GM21367 (cell line): Measurements from ENCODE around the gene CDK6.
"Not testable (repeated sequence)": the region's sequence is repeated elsewhere in the genome, so short reads cannot be mapped to it uniquely, and the experiment has no call there.

ENCODE experiments used
- ATAC-seq: cut with Tn5 transposase; IDR thresholded peaks from one replicate; pipeline ENCODE4 v1.9.1; 2021; ENCODE audit not compliant: unreplicated experiment

The CDK6 gene

DNA sequence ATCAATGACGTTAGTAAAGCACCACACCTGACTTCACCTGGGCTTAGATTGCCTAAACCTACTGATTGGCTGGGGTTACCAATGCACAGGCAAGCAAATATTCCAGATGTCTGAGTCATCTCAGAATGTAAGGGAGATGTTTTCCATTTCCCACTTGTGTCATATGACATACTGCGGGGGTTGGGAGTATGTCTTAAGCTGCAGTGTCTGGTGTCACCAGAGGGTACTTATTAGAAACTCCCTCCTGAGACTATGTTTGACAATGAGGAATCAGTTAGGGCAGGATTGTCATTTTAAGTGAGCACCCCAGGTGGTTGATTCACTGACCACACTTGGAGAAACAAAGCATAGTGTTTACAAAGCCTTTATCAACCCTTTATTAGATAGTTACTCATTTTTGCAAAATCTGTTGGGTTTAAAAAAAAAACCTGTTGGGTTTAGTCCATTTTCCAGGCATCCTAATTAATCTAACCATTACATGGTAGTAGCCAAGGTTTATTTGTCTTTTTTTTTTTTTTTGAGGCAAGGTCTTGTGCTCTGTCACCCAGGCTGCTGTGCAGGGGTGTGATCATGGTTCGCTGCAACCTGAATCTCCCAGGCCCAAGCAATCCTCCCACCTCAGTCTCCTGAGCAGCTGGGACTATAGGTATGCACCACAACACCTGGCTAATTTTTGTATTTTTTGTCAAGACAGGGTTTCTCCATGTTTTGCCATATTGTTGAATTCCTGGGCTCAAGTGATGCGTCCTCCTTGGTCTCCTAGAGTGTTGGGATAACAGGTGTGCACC is 72.5 kb downstream of the CDK6 start:
- ATAC-seq = no peak

DNA sequence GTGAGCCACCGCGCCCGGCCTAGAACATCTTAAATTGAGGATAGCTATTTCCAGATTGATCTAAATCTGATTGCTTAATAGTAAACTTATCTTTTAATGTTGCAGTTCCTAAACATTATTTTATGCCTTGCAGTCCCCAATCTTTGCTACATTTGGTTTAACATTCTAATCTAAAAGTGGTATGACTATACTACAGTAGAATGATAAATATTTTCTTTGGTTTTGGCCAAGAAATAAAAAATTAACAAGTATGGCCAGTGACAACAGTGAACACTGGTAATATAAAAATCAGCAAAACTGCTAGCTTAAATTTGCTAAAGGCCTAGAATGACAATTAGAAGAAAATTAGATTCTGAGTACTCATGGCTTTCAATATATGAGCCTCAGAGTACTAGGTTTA is 73.5 kb downstream of the CDK6 start:
- no peak for ATAC-seq

DNA sequence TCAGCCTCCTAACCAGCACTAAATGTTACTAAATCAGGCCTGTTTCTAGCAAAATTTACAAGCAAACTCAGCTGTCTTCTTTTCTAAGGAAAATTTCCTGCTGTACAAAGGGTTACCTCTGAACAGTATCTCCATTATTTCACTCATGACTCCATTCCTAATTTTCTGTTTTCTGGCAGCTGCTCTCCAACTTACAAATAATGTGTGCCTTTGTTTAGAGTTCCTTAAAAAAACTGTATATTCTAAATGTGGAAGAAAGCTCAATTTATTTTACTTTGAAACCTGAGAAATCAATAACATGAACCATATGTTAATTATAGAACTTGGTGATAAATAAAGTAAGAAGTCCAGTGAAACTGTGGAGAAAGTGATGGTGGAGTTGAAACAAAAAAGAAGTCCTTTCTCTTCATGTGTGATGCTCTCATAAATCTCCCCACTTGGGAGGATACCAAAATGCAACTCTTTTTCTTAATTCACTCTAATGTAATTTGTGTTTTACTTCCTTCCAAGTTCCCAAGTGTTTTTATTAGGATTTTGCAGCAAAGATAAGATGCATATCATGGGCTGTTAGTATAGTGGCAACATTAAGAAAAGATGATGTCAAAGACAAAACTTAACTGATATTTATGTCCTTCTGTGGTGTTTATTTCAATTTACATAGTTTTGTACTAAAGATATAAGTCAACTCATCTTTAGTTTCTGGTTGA is 74.8 kb downstream of the CDK6 start:
- no peak for ATAC-seq

DNA sequence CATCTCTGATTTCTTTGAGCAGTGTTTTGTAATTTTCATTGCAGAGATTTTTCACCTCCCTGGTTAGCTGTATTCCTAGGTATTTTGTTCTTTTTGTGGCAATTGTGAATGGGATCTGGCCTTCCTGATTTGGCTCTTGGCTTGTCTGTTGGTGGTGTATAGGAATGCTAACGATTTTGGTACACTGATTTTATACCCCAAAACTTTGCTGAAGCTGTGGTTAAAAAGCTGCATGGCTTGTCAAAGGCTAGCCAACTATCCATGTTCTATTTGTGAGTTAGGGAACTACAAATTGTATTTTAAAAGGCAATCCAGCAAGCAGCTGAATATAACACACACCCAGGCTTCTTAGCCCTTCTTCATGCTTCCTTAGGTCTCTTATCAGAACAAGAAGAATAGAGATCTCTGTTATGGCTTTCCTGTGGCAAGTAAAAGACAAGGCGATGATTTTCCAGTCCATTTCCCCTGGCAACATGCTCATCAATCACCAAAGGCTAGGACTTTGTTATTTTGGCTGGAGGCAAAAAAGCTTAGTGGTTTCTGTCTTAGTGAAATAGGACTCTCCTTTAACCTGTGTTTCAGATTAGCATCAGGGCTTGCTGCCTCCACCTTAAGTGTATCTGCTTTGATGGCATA is 77.5 kb downstream of the CDK6 start:
- ATAC-seq = no peak

DNA sequence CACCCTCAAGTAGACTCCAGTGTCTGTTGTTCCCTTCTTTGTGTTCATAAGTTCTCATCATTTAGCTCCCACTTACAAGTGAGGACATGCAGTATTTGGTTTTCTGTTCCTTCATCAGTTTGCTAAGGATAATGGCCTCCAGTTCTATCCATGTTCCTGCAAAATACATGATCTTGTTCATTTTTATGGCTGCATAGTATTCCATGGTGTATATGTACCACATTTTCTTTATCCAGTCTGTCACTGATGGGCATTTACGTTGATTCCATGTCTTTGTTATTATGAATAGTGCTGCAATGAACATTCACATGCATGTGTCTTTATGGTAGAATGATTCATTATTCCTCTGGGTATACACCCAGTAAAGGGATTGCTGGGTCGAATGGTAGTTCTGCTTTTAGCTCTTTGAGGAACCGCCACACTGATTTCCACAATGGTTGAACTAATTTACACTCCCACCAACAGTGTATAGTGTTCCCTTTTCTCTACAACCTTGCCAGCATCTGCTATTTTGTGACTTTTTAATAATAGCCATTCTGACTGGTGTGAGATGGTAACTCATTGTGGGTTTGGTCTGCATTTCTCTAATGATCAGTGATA is 79.0 kb downstream of the CDK6 start:
- not testable (repeated sequence) for ATAC-seq

DNA sequence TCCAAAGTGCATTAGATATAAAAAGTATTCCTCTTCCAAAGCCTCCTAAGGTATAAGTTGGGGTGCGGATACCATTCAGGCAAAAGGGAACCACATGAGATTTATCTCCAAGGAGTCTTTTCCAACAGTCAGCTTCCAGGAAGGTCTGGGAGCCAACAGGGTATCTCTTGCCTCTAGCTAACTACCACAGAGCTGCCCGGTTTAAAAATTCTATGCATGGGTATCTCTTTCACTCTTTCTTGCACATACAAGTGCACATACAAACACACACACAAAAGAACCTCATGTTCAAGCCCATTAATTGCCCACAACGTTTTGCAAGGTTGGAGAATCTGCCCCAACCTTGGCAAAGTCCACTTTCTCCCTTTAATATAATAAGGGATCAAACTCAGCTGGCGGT is 80.7 kb downstream of the CDK6 start:
- ATAC-seq = no peak

DNA sequence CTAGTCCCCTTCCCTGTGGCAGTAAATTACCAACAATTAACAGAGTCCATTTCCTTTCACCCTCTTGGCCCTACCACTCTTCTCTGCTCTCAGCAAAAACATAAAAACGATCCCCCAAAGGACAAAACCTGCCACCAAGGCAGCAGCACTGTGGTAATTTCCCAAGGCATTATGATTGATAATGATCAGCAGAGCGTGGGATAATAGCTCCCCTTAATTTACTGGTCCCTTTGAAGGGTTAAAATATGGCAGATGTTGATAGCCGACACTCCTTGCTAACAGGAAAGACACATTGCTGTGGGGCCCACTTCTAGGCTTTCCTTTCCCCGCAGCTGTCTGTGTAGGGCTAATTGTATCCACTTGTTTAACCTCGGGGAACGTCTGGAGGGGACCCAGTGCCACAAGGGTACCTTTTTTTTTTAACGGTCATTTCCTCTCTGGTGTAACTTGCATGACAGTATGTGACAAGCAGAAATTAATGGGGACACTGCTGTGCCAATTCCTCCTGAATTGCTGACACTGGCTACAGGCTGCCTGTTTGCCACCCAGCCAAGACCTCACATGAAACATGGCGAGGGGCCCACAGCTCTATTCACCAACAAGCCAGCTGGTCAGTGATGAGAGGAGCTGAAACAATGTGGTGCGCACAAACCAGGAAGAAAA is 81.3 kb downstream of the CDK6 start:
- ATAC-seq = no peak

DNA sequence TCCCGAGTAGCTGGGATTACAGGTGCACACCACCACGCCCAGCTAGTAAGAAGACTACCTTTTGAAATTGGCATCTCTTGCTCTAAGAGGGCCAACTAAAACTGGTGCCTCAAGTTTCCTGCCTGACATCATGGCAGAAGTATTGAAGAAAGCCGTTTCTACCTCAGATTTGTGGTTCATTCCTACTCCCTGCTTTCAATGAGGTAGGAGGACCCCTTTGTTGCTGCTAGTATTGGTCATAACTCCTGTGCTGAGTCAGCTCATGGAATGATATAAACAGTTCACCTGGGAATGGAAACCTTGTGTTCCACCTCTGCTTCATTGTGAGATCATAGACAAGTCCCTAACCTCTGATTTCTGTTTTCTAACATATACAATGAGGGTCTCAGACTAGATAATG is 82.8 kb downstream of the CDK6 start:
- no peak for ATAC-seq

DNA sequence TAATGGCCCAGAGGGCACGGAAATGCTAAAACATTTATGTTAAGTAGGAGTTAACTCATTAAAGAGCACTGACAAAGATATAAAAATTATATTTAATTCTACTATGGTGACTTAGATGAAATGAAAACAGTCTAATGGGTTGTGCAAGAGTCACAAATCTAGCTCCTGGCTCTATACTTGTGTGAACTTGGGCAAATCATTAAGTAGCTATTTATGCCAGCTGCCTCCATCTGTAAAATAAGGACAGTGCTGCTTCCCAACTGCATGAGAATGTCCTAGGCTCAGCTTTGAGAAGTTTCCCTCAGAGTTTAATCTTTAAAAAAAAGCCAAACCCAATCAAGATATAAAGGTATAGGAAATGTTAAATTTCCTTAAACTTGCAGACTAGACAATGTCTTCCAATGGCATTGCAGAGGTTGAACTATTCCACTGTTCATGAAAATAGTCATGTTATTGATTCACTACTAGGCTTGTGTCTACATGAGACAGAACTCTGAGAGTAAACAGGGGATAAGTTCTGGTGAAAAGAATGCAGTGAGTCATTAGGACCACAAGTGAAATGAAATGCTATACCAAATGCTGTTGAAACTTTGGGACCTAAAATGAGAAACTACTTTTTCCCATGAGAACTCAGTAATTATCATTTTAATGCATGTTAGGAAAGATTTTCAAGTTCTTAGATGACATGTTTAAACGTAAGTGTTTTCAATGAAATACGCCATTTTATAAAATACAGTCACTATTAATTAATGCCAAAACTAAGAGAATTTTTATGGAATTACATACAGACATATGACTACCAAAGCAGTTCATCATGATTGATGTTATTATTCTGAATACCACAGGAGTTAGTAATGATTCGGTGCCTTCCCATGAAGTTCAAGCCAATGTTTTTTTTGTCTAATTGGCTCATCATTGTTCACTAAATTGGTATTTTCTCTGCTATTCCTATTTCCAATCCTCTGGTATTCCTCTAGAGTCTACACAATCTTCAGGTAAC is 84.2 kb downstream of the CDK6 start:
- no peak for ATAC-seq

DNA sequence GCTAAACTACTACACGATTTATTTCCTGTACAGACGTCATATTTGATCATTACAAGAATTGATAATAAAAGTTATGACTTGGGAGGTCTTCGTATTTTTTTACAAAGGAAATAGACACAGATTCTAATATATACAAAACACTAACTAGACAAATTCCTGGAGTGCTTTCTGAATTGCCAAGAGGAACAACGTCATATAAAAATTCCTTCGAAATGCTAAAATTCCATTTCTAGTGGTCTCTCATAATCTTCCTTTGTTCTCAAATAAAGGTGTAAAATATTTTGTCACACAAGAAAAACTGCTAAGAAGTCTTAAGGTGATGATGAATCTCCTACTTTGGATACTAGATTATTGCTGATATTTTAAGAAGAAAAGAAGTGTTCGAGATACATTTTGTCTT is 85.4 kb downstream of the CDK6 start:
- no peak for ATAC-seq

DNA sequence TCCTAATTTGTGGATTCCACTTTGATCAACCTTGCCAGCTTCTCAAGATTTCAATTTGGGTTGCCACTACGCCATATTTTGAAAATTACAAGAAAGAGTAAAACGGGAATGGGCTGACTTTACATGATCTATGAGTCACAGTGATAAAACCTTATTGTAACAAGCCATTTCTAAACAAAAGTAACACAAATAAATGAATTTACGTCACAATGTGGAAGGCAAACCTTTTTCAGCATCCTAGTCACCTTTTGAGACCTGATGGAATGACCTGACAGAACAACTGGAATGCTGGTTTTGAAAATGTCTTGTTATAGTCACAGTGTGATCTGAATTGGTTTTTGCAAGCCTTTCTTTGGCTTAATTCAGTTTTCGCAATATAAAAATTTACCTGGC is 85.9 kb downstream of the CDK6 start:
- no peak for ATAC-seq

DNA sequence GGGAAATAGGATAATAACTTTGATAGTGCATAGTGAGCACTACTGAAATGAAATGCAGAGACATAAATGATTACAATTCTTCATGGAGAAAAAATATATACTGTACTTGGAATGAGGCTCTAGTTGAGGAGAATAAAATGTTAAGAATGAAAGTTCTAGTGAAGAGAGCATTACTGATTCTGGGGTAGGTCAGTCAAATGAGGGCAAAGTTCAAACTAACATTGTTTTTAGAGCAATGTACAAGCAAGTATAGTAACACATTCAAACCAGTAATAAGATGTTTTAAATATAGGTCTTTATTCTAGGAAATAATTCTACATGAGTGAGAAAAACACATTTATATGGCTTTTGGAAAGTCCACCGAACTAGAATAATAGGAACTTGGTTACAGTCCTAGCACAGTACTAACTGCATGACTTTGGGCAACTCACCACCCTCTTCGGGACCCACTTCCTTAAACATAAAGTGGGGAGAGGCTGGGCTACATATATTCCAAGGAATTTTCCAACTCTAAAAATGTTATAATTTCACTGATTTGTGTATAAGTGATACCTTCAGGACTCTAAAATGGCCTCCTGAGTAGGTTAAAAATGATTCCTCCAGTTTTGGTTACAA is 86.4 kb downstream of the CDK6 start:
- ATAC-seq = no peak

DNA sequence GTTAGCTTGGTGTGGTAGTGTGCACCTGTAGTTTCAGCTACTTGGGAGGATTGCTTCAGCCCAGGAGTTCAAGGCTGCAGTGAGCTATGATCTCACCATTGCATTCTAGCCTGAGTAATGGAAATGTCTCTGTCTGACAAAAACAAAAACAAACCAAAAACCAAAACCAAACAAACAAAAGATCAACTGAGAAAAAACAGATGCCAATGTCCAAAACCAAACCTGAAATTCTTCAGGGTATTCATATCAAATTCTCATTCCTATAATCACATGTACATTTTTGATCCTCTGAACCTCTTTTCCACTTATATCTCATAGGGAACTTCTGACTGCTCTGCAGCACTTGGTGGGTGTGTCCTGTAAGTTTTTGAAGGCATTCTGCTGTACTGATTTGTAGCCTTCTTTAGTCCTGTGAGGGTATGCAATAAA is 87.0 kb downstream of the CDK6 start:
- ATAC-seq = no peak

DNA sequence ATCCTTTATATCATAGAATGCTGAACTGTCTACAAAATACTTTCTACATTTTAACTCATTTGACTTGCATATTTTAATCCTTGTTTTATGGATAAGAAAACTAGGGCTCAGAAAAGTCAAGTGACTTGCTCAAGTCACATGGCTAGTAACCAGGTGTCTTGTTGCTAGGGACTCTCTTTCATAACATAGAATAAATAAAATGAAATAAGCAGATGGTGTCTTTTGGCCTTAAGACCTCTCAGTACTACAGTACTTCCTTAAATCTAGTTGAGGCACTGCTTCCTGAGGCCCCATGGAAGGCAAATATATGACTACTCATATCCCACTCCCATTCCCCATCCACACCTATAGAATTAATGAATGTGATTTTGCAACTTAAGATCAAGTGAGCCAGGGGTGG is 87.9 kb downstream of the CDK6 start:
- no peak for ATAC-seq

DNA sequence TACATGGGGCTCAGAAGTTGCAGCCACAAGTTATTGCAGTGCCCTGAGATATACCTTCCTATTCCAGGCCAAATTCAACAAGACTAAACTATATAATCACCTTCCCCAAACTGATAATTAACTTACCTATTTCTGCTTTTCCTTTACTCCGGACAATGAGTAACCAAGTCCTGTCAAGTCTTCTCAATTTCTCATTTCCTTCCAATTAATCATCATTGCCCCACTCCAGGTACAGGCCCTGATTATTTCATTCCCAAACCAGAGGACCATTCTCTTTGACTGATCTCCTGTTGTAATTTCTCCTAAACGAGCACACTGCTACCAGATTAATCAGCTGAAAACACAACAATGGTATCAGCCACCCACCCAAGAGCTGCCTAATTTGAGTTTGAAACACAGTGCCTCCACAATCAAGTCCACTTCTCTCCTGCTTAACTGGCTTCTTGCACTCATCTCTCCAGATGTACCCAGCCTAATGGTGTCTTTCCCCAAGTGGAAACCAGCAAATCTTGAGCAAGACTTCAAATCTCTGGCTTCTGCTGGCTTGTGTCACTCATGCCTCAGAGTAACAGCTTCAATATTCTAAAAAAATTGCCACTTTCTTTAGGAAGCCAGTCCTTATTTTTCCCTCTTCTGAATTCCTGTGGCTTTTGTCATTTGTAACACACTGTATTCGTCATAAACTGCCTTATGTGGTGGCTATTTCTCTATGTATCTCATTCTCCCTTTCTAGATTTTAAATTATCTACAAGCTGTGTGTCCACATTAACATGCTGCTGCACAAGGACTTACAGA is 89.1 kb downstream of the CDK6 start:
- no peak for ATAC-seq

DNA sequence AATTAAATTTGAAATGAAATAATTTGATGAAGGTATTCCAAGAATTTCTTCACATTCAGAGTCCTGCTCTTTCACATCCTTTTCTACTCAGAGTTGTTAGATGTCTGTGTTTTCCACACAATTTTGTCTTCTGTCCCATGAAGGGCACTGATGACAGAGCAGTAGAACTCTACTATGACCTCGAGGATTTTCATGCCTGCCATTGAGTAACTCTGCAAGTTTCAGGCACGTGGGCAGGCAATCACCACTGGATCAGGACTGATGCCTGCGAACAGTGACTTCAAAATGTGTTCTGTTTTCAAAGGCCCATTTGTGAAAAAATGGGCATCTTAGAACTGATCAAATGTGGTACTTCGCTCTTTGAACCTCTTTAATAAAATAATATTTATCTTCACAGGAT is 91.1 kb downstream of the CDK6 start:
- ATAC-seq = no peak

DNA sequence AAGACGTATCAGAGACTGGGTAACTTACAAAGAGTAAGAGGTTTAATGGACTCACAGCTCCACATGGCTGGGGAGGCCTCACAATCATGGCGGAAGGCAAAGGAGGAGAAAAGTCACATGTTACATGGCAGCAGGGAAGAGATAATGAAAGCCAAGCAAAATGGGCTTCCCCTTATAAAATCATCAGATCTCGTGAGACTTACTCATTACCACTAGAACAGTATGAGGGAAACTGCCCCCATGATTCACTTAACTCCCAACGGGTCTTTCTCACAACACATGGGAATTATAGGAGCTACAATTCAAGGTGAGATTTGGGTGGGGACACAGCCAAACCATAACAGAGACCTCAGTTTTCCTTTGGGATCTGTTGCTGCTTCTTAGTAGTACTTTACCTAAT is 92.2 kb downstream of the CDK6 start:
- ATAC-seq = not testable (repeated sequence)

DNA sequence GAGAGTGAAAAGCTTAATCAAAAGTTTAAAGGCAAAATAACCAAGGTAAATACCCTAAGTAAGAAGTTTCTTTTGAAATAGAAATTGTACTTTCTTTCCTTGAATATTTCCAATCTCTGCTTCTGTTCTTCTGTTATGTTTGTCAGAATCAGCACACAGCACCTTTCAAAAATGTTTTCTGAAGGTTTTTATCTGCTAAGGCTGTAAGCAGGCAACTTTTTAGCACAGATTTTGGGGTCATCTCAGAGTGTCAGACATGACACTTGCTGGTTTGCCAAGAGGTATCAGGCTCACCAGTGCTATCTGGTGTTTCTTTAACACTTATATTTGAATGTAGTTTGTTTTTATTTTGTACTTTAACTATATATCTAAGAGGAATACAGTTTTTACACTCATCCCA is 94.2 kb downstream of the CDK6 start:
- no peak for ATAC-seq

DNA sequence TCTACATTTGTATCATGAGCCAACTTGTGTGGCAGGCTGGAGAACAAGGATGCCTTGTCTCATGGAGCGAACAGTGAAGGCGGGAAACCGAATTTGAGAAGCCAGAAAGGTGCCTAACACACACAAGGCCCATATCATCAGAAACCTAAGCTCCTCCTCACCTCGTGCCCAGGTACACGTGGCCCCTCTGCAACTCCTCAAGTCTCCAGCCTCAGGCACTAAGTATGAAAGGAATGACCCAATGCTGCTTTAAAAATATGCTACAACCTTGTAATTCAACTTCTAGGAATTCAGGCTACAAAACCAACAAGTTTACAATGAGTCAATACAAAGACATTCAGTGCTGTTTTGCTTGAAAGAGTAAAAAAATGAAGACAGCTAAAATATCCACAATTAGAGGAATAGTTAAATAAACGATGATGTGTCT is 95.7 kb downstream of the CDK6 start:
- ATAC-seq = no peak
